SU-DHL-6 (cell line): ENCODE data around the gene CDK5R1.

Experiments used
- CTCF ChIP-seq: fragments of 200-600 bp; sonication (generic); IDR thresholded peaks from one replicate; pipeline ENCODE4 v1.5.1; 2017; ENCODE audit warnings: antibody characterized with exemption, mild to moderate bottlenecking, low read length, moderate library complexity; ENCODE audit not compliant: insufficient read depth, poor library complexity, severe bottlenecking
- EZH2phosphoT487 ChIP-seq: fragments of 200-600 bp; sonication (generic), shearing (Covaris generic); conservative IDR thresholded peaks from 2 replicates; pipeline ENCODE4 v1.6.1; 2018; ENCODE audit warnings: mild to moderate bottlenecking, antibody characterized with exemption, low read length, moderate library complexity, mixed read lengths

- TF ChIP-seq CTCF (no peak), EZH2phosphoT487 (no peak)
Observed at GRCh38 chr17:32533296-32533695, 46.5 kb downstream of the CDK5R1 start.
